Transverse colon (tissue), 4 donors: ENCODE results near the gene SORT1. TPM values are rescaled to one million over a fixed set of nuclear protein-coding genes. Genes with fewer than 3 reads are reported as not detected.
A peak's percentile ranks its signal among the peaks of the same experiment; 100 is the strongest.

Source experiments
- DNase-seq: peaks from one replicate; pipeline ENCODE4 v3.0.0-alpha.2; 2019
- H3K27ac ChIP-seq, 4 donors: fragments of 200-600 bp; sonication (generic); 2 replicates each; pipeline ENCODE4 v1.5.1; 2016 to 2018; ENCODE audit warnings: inconsistent platforms in 4 of 4
- H3K27me3 ChIP-seq: fragments of 200-600 bp; sonication (generic); 2 replicates; pipeline ENCODE4 v1.5.1; 2017; ENCODE audit warnings: inconsistent platforms
- H3K36me3 ChIP-seq, 4 donors: fragments of 200-600 bp; sonication (generic); 2 replicates each; pipeline ENCODE4 v1.5.1; 2017 to 2019; ENCODE audit warnings: inconsistent platforms in 4 of 4
- H3K4me1 ChIP-seq, 4 donors: fragments of 200-600 bp; sonication (generic); 2 replicates each; pipeline ENCODE4 v1.5.1; 2017 to 2020; ENCODE audit warnings: inconsistent platforms in 4 of 4
- H3K4me3 ChIP-seq, 4 donors: fragments of 200-600 bp; sonication (generic); 1 replicate in 1 of 4; 2 replicates in 3 of 4; pipeline versions ENCODE4 v1.5.1 to v1.6.1; 2017 to 2019; ENCODE audit warnings: inconsistent platforms in 4 of 4
- H3K9me3 ChIP-seq, 2 donors: fragments of 200-600 bp; sonication (generic); 2 replicates each; pipeline ENCODE4 v1.5.1; 2017 to 2019; ENCODE audit warnings: inconsistent platforms in 2 of 2
- EP300 ChIP-seq: sonication (generic); formaldehyde crosslinking; IDR thresholded peaks from one replicate; pipeline ENCODE4 v1.6.1; 2017; ENCODE audit warnings: antibody characterized with exemption, low read depth
- POLR2A ChIP-seq: fragments of 450-650 bp; IDR thresholded peaks from one replicate; pipeline ENCODE4 v1.6.1; 2016; ENCODE audit warnings: antibody characterized with exemption, mild to moderate bottlenecking, moderate library complexity
- POLR2AphosphoS5 ChIP-seq, 3 donors: sonication (generic); formaldehyde crosslinking; IDR thresholded peaks; one replicate each; pipeline ENCODE4 v1.6.1; 2016; ENCODE audit warnings: antibody characterized with exemption in 3 of 3
- WGBS, 2 donors: methylation state at CpG; one replicate each; pipeline ENCODE4 v1.1.5; 2018; ENCODE audit warnings: low coverage in 1 of 2; 5-methylcytosine and 5-hydroxymethylcytosine counted together
- in situ Hi-C, 4 donors: fragments of 200-750 bp; cut with MboI; loops; one replicate each; pipeline versions ENCODE4 v1.15.0 to v1.15.1; 2017; ENCODE audit warnings: low sequenced_read_pairs in 3 of 4, low pct_ligation_motif_present in 1 of 4, low pct_unique_long_range_greater_than_20kb in 1 of 4
- intact Hi-C: fragments of 100-400 bp; cut with DNase I; formaldehyde crosslinking; loops from one replicate; pipeline ENCODE4 v1.15.1; 2023; ENCODE audit warnings: low total_unique reads
- total RNA-seq, 4 donors: library from RNA; depleted of rRNA; stranded (reverse); fragments of >200 nt; gene quantifications; one replicate each; pipeline ENCODE4 v1.1.0, GENCODE V29; 2016
- TF ChIP-seq, protein P1 (sequence below), 5 experiments: fragments of 200-600 bp in 3 of 5; fragments of 450-650 bp in 2 of 5; sonication (generic) in 3 of 5; IDR thresholded peaks; 1 replicate in 2 of 5; 2 replicates in 3 of 5; pipeline ENCODE4 v1.5.1; 2016 to 2017; ENCODE audit warnings: antibody characterized with exemption in 5 of 5, inconsistent platforms in 3 of 5, mild to moderate bottlenecking in 2 of 5, moderate library complexity in 1 of 5

Gene SORT1
- total RNA-seq, 4 donors from 2014 or later, result 53.5 to 79.3 (median 66.2) TPM

DNA sequence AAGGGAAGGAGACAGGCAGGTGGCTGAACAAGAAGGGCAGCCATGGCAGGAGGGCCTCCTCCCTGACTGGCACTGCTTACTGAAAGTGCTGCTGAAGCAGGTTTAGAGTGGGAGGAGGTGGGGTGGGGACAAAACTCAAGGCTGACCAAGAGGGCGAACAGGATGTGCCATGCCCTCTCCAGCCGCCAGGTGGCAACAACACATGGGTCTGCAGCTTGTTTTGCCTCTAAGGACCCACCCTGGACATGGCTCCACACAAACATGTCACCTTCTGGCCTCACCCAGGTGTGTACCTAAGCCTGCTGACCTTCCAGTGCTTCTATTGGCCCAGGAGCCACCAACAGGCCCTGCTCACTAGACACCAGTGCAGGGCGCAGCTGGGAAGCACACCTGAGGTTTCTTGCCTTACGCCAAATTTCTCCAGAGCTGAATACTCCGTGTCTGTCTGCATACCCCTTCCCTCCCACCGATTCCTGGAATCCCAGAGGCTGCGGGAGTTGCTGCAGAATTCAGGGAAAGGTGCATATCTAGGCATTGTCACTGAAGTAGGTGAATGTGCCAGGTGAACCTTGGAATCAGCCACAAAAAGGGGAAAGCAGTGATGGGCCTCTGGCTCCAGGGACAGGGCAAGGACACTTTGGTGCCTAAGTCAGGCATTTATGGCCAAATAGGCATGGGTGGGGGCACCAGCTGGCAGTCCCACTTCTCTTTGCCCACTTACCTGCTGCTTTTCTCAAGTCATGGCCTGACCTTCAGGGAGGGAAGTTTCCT lies 120.1 kb downstream of the SORT1 start:
- H3K36me3 ChIP-seq, result no peaks in the 10 kb centered on the region
- intact Hi-C loops (no loop called here), in situ Hi-C loops (loop anchor here in 3 of 4 donors (5.0 to 25.0 kb wide), 2 partner anchors 125 to 135 kb away; no protein-coding TSS in a partner anchor)
- 52% methylated on average over 7 of the region's 7 CpGs; no CpG with 5 or more reads in 1 of the 2 donors for WGBS, 2 donors
- no peaks in the 10 kb centered on the region for H3K27me3 ChIP-seq
- H3K27ac ChIP-seq, result peak overlapping the region; percentile 27 to 66 (median 52)
- H3K9me3 ChIP-seq, result no peaks in the 10 kb centered on the region
- H3K4me3 ChIP-seq, result no peak overlapping the region
- no peak for TF ChIP-seq EP300
- TF ChIP-seq POLR2A, result peak; percentile 15
- TF ChIP-seq, protein P1, sequence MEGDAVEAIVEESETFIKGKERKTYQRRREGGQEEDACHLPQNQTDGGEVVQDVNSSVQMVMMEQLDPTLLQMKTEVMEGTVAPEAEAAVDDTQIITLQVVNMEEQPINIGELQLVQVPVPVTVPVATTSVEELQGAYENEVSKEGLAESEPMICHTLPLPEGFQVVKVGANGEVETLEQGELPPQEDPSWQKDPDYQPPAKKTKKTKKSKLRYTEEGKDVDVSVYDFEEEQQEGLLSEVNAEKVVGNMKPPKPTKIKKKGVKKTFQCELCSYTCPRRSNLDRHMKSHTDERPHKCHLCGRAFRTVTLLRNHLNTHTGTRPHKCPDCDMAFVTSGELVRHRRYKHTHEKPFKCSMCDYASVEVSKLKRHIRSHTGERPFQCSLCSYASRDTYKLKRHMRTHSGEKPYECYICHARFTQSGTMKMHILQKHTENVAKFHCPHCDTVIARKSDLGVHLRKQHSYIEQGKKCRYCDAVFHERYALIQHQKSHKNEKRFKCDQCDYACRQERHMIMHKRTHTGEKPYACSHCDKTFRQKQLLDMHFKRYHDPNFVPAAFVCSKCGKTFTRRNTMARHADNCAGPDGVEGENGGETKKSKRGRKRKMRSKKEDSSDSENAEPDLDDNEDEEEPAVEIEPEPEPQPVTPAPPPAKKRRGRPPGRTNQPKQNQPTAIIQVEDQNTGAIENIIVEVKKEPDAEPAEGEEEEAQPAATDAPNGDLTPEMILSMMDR (IDR thresholded peaks at IDR 0.05), result peak; percentile 91 to 98 (median 93)
- DNase-seq, result peak; percentile 90
- peaks cover 10 to 42% (median 31%) of the 10 kb centered on the region in 4 donors for H3K4me1 ChIP-seq

DNA sequence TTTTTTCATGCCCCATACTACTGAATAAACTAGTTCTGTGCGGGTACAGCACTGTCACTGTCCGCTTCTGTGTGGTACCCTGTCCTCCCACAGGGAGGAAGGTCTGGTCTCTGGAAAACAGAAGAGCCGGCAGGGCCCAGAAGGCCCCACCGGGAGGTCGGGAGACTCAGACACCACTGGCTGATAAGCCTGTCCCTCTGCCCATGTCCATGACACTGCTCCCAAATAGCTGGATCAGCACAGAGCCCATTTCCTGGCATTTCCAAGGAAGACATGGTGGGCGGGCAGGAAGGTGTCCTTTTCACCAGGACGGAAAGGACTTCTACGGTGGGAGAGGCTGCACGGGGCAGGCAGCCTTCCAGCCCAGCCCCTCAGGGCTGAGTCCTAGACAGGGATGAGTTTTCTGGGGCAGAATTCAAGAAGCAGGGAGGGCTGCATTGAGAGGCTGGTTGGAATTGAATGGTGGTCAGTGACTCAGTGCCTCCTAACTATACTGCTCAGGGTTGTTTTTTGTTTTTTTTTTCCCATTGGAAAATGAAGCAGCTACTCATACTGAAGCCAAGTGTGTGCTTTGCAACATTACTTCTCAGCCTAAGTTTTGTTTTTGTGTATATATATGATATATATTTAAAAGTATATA lies 121.9 kb downstream of the SORT1 start:
- Histone ChIP-seq H3K27ac (no peak overlapping the region), H3K4me3 (no peak overlapping the region), H3K36me3 (no peaks in the 10 kb centered on the region), H3K4me1 (peaks cover 5 to 30% (median 21%) of the 10 kb centered on the region in 4 donors), H3K27me3 (no peaks in the 10 kb centered on the region), H3K9me3 (no peaks in the 10 kb centered on the region)
- WGBS, 2 donors, result 79% methylated on average over 9 of the region's 9 CpGs; no CpG with 5 or more reads in 1 of the 2 donors
- in situ Hi-C loops (loop anchor here in 3 of 4 donors (5.0 to 25.0 kb wide), 2 partner anchors 126 to 136 kb away; no protein-coding TSS in a partner anchor), intact Hi-C loops (no loop called here)
- no peak for DNase-seq
- TF ChIP-seq EP300 (no peak), POLR2AphosphoS5 (IDR thresholded peaks at IDR 0.05) (no peak), POLR2A (no peak)
- TF ChIP-seq, protein P1 (IDR thresholded peaks at IDR 0.05), result no peak

DNA sequence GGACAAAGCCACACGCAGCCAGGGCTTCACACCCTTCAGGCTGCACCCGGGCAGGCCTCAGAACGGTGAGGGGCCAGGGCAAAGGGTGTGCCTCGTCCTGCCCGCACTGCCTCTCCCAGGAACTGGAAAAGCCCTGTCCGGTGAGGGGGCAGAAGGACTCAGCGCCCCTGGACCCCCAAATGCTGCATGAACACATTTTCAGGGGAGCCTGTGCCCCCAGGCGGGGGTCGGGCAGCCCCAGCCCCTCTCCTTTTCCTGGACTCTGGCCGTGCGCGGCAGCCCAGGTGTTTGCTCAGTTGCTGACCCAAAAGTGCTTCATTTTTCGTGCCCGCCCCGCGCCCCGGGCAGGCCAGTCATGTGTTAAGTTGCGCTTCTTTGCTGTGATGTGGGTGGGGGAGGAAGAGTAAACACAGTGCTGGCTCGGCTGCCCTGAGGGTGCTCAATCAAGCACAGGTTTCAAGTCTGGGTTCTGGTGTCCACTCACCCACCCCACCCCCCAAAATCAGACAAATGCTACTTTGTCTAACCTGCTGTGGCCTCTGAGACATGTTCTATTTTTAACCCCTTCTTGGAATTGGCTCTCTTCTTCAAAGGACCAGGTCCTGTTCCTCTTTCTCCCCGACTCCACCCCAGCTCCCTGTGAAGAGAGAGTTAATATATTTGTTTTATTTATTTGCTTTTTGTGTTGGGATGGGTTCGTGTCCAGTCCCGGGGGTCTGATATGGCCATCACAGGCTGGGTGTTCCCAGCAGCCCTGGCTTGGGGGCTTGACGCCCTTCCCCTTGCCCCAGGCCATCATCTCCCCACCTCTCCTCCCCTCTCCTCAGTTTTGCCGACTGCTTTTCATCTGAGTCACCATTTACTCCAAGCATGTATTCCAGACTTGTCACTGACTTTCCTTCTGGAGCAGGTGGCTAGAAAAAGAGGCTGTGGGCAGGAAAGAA lies 122.9 kb downstream of the SORT1 start:
- peak; percentile 64 for DNase-seq
- Histone ChIP-seq H3K4me3 (peak overlapping the region in 1 of 4 donors; percentile 6), H3K4me1 (peaks cover 5 to 30% (median 21%) of the 10 kb centered on the region in 4 donors), H3K27ac (peak overlapping the region; percentile 8 to 52 (median 40)), H3K36me3 (no peaks in the 10 kb centered on the region), H3K27me3 (no peaks in the 10 kb centered on the region), H3K9me3 (no peaks in the 10 kb centered on the region)
- intact Hi-C loops, result no loop called here
- TF ChIP-seq, protein P1 (IDR thresholded peaks at IDR 0.05), result no peak
- no peak for TF ChIP-seq EP300
- WGBS, 2 donors, result 32 to 60% methylated on average over 1 to 24 of the region's 24 CpGs
- in situ Hi-C loops, result loop anchor here in 3 of 4 donors (5.0 to 25.0 kb wide), 2 partner anchors 127 to 137 kb away; no protein-coding TSS in a partner anchor
